ENCODE measurements around the gene THTPA. TPM values are rescaled to one million over a fixed set of nuclear protein-coding genes. Genes with fewer than 3 reads are reported as not detected.

Gene THTPA
- total and polyA plus RNA-seq, 2 of the 4 experiments (the other 2 are of a cell fraction): 5.0 to 9.2 TPM

DNA sequence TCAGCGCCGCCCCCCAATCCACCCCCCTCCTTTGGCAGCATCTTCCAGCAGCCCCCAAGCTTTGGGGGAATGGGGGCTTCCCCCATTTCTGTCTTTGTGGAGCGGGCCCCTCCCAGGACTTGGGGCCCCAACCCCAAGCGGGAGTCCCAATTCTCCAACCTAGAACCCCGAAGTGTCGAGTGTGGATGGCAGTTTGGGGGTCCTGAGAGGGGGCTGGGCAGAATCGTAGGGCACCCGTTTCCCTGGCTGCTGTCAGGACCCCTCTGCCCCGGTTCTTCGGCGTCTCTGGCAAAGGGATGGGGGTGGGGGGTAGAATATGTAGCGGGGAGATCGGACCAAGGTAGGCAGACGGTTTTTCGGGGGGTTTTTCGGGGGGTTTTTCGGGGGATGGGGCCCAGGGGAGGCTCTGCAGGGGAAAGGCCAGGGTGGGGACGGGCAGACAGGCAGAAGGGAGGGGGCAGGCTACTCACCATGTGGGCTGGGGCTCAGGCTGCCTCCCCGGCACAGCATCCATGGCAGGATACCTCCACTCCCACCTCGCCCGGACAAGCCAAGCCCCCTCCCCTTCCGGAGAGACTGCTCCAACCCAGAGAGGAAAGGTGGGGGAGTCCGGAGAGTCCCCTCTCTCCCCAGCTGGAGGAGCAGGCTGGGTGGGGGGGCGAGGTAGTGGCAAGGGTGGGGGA, 21.8 kb downstream of the THTPA start:
- Histone ChIP-seq H3K36me3 (ENCODE audit: control insufficient read depth, insufficient read depth, low read length) (no peaks in the 10 kb centered on the region), H3K4ac (ENCODE audit: low read depth, low read length) (no peak overlapping the region), H3K4me2 (ENCODE audit: low read depth, low read length) (no peak overlapping the region), H3K23ac (ENCODE audit: low read depth, low read length) (no peak overlapping the region), H3K9me3 (ENCODE audit: control insufficient read depth, insufficient read depth, low read length) (no peaks in the 10 kb centered on the region; the same call in 1 of the 2 replicates), H4K8ac (ENCODE audit: low read depth in 2 of 2, low read length in 2 of 2) (no peak overlapping the region), H4K91ac (ENCODE audit: insufficient read depth, low read depth, low read length) (no peak overlapping the region), H4K5ac (ENCODE audit: low read depth, low read length) (no peak overlapping the region), H2BK15ac (ENCODE audit: low read depth, low read length) (no peak overlapping the region), H3K4me1 (ENCODE audit: control insufficient read depth, insufficient read depth, low read length) (no peaks in the 10 kb centered on the region), H2AK9ac (replicated peaks; ENCODE audit: low read depth, low read length, poor library complexity) (no peak overlapping the region), H3K27me3 (ENCODE audit: control insufficient read depth, insufficient read depth, low read length) (peaks cover 67% of the 10 kb centered on the region), H2BK120ac (ENCODE audit: low read depth, low read length) (no peak overlapping the region), H3K9ac (ENCODE audit: low read depth, low read length) (no peak overlapping the region), H3K9me1 (ENCODE audit: insufficient read depth, low read length) (no peaks in the 10 kb centered on the region), H2AFZ (replicated peaks; ENCODE audit: low read length, poor library complexity) (no peak overlapping the region), H4K20me1 (ENCODE audit: insufficient read depth, low read length) (no peaks in the 10 kb centered on the region; the same call in 1 of the 2 replicates), H3K27ac (ENCODE audit: insufficient read depth, low read length) (no peak overlapping the region), H3K4me3 (ENCODE audit: insufficient read depth, low read depth, low read length) (no peak overlapping the region), H3K14ac (replicated peaks; ENCODE audit: low read depth, low read length) (no peak overlapping the region), H2BK5ac (ENCODE audit: low read depth, low read length, poor library complexity, severe bottlenecking) (no peak overlapping the region), H3K56ac (ENCODE audit: extremely low read depth, insufficient read depth, low read length) (no peak overlapping the region), H2BK20ac (ENCODE audit: low read depth, low read length) (no peak overlapping the region), H2AK5ac (ENCODE audit: low read depth, low read length) (no peak overlapping the region), H3K18ac (ENCODE audit: low read depth, low read length) (no peak overlapping the region), H3K79me1 (ENCODE audit: low read depth in 1 of 2, low read length in 2 of 2) (no peaks in the 10 kb centered on the region)
- CTCF ChIA-PET: no interaction called here
- POLR2A ChIA-PET (ENCODE audit: unreplicated experiment): interaction anchor here (0.6 kb wide), 1 partner anchor 1291 kb away, joined by 3 read pairs; no protein-coding TSS in a partner anchor
- no peak for TF ChIP-seq CHD1 (IDR thresholded peaks at IDR 0.05; ENCODE audit: low read depth, low read length)
- no peak for TF ChIP-seq MAZ (IDR thresholded peaks at IDR 0.05; ENCODE audit: borderline replicate concordance, low read depth, low read length)
- no peak for TF ChIP-seq FOS (IDR thresholded peaks at IDR 0.05; ENCODE audit: low read depth, low read length)
- no peak for DNase-seq
- intact Hi-C loops (cut with micrococcal nuclease) (no loop called here), in situ Hi-C loops (cut with MboI; ENCODE audit: low sequenced_read_pairs) (no loop called here), dilution Hi-C loops (cut with HindIII; ENCODE audit: low sequenced_read_pairs, unreplicated experiment) (no loop called here)
- ATAC-seq (ENCODE audit: low read depth): no peak
- whole genome bisulfite sequencing, 2 experiments (ENCODE audit: extremely low coverage in 2 of 2, insufficient read length in 1 of 2): 0% methylated on average over 1 of the region's 24 CpGs; no CpG with 5 or more reads in 1 of the 2 experiments
- no TSS peak for BruUV-seq (replicated peaks)

Data from IMR-90 (cell line).